HG03064 (cell line): ENCODE data around the gene NPAS2.

Experiments used
- ATAC-seq: cut with Tn5 transposase; IDR thresholded peaks from one replicate; pipeline ENCODE4 v1.9.1; 2021; ENCODE audit warnings: low read depth; ENCODE audit not compliant: unreplicated experiment

The NPAS2 gene

GRCh38 chr2:100902817-100903405 is 83.0 kb downstream of the NPAS2 start:
- no peak for ATAC-seq

GRCh38 chr2:100903534-100904258 is 83.8 kb downstream of the NPAS2 start:
- no peak for ATAC-seq

GRCh38 chr2:100905132-100905805 is 85.3 kb downstream of the NPAS2 start:
- ATAC-seq = no peak

GRCh38 chr2:100906131-100906530 is 86.2 kb downstream of the NPAS2 start:
- no peak for ATAC-seq

- no peak for ATAC-seq
These were observed 86.7 kb downstream of the NPAS2 start for GRCh38 chr2:100906679-100907078.

- no peak for ATAC-seq
These were observed 87.9 kb downstream of the NPAS2 start for GRCh38 chr2:100907832-100908231.

- ATAC-seq = no peak
These were observed 89.7 kb downstream of the NPAS2 start for GRCh38 chr2:100909534-100910081.

GRCh38 chr2:100910111-100910510 is 90.2 kb downstream of the NPAS2 start:
- ATAC-seq = no peak

- ATAC-seq = no peak
These were observed 99.4 kb downstream of the NPAS2 start for GRCh38 chr2:100919316-100919715.

GRCh38 chr2:100921685-100922161 is 101.8 kb downstream of the NPAS2 start:
- no peak for ATAC-seq

GRCh38 chr2:100923461-100924060 is 103.6 kb downstream of the NPAS2 start:
- no peak for ATAC-seq

- ATAC-seq = no peak
These were observed 104.2 kb downstream of the NPAS2 start for GRCh38 chr2:100924122-100924519.

- no peak for ATAC-seq
These were observed 104.8 kb downstream of the NPAS2 start for GRCh38 chr2:100924520-100925451.

- no peak for ATAC-seq
These were observed 108.3 kb downstream of the NPAS2 start for GRCh38 chr2:100928235-100928634.

GRCh38 chr2:100929147-100929546 is 109.2 kb downstream of the NPAS2 start:
- no peak for ATAC-seq

- no peak for ATAC-seq
These were observed 114.8 kb downstream of the NPAS2 start for GRCh38 chr2:100934504-100935371.

GRCh38 chr2:100935372-100935752 is 115.4 kb downstream of the NPAS2 start:
- no peak for ATAC-seq

- no peak for ATAC-seq
These were observed 116.3 kb downstream of the NPAS2 start for GRCh38 chr2:100936070-100936741.
